OCI-LY3 (cell line): ENCODE measurements around the gene CLTCL1.

Experiments used
- EZH2phosphoT487 ChIP-seq: fragments of 200-600 bp; shearing (Covaris generic); IDR thresholded peaks from 2 replicates; pipeline ENCODE4 v1.6.1; 2018; ENCODE audit warnings: antibody characterized with exemption, mixed run types, low read depth
- TF ChIP-seq, protein P1 (sequence below): fragments of 200-600, 300-600 bp; sonication (generic); IDR thresholded peaks from 2 replicates; pipeline ENCODE4 v1.5.1; 2014; ENCODE audit warnings: antibody characterized with exemption, low read length, low read depth

- TF ChIP-seq, protein P1, sequence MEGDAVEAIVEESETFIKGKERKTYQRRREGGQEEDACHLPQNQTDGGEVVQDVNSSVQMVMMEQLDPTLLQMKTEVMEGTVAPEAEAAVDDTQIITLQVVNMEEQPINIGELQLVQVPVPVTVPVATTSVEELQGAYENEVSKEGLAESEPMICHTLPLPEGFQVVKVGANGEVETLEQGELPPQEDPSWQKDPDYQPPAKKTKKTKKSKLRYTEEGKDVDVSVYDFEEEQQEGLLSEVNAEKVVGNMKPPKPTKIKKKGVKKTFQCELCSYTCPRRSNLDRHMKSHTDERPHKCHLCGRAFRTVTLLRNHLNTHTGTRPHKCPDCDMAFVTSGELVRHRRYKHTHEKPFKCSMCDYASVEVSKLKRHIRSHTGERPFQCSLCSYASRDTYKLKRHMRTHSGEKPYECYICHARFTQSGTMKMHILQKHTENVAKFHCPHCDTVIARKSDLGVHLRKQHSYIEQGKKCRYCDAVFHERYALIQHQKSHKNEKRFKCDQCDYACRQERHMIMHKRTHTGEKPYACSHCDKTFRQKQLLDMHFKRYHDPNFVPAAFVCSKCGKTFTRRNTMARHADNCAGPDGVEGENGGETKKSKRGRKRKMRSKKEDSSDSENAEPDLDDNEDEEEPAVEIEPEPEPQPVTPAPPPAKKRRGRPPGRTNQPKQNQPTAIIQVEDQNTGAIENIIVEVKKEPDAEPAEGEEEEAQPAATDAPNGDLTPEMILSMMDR: no peak
- TF ChIP-seq EZH2phosphoT487: no peak
Observed at GRCh38 chr22:19222242-19223005, 69.1 kb downstream of the CLTCL1 start.
